Nephron progenitor cell (in vitro differentiated cells): ENCODE measurements around the gene CAMK1D.
"Not testable (repeated sequence)": the region's sequence is repeated elsewhere in the genome, so short reads cannot be mapped to it uniquely, and the experiment has no call there.

ENCODE experiments used
- DNase-seq: peaks from one replicate; pipeline ENCODE4 v3.0.0; 2021
- H3K27ac Mint-ChIP-seq: 2 replicates; pipeline ENCODE4 v1.8.0; 2021; ENCODE audit warnings: mild to moderate bottlenecking, moderate library complexity, mixed read lengths
- H3K27me3 Mint-ChIP-seq: 2 replicates; pipeline ENCODE4 v1.8.0; 2021; ENCODE audit warnings: mild to moderate bottlenecking, low read depth, mixed read lengths; ENCODE audit not compliant: poor library complexity
- H3K36me3 Mint-ChIP-seq: 2 replicates; pipeline ENCODE4 v1.8.0; 2021; ENCODE audit warnings: low read depth, mixed read lengths
- H3K4me1 Mint-ChIP-seq: 2 replicates; pipeline ENCODE4 v1.8.0; 2021; ENCODE audit warnings: mixed read lengths
- H3K4me3 Mint-ChIP-seq: 2 replicates; pipeline ENCODE4 v1.8.0; 2021; ENCODE audit warnings: mild to moderate bottlenecking, moderate library complexity, mixed read lengths
- H3K9me3 Mint-ChIP-seq: 2 replicates; pipeline ENCODE4 v1.8.0; 2021; ENCODE audit warnings: mild to moderate bottlenecking, moderate library complexity, mixed read lengths
- CTCF ChIP-seq: fragments of 200-600 bp; sonication (generic); IDR thresholded peaks from 2 replicates; pipeline ENCODE4 v1.5.0; 2021; ENCODE audit warnings: antibody characterized with exemption

CAMK1D gene

GRCh38 chr10:12862459-12862858 is 513.1 kb downstream of the CAMK1D start:
- no peak for DNase-seq
- H3K36me3 Mint-ChIP-seq: no peaks in the 10 kb centered on the region
- TF ChIP-seq CTCF: no peak
- peaks cover 44% of the 10 kb centered on the region for H3K9me3 Mint-ChIP-seq
- H3K27ac Mint-ChIP-seq: no peak overlapping the region
- H3K4me1 Mint-ChIP-seq: no peaks in the 10 kb centered on the region
- no peak overlapping the region for H3K4me3 Mint-ChIP-seq
- peaks cover 19% of the 10 kb centered on the region for H3K27me3 Mint-ChIP-seq

GRCh38 chr10:12865515-12865914 is 516.2 kb downstream of the CAMK1D start:
- not testable (repeated sequence) for DNase-seq, H3K27ac Mint-ChIP-seq, H3K4me1 Mint-ChIP-seq, H3K27me3 Mint-ChIP-seq, H3K36me3 Mint-ChIP-seq, H3K4me3 Mint-ChIP-seq
- H3K9me3 Mint-ChIP-seq: peaks cover 21% of the 10 kb centered on the region

DNA sequence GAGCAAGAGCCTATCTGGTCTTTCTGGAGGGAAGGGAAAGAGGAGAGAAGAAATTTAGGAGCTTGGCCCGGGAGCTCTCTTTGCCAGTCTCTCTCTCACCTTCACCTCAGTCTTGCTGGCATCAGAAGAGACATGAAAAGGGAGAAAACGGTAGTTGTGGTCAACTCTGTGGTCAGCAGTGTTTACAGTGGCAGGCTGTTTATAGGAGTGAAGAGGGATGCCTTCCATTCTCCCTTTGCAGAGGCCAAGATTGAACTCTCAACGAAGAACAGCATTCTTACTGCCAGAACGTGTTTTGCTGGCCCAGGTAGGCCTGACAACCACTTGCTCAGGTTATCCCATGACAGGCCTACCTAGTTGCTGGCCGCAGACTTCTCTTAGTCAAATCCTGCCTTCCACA is 518.9 kb downstream of the CAMK1D start:
- DNase-seq: no peak
- no peak for TF ChIP-seq CTCF
- Mint-ChIP-seq H3K36me3 (no peaks in the 10 kb centered on the region), H3K27me3 (peaks cover 6% of the 10 kb centered on the region), H3K9me3 (peaks cover 4% of the 10 kb centered on the region), H3K27ac (no peak overlapping the region), H3K4me3 (no peak overlapping the region), H3K4me1 (peaks cover 26% of the 10 kb centered on the region)

- no peak overlapping the region for H3K4me3 Mint-ChIP-seq
- H3K27me3 Mint-ChIP-seq: peaks cover 3% of the 10 kb centered on the region
- DNase-seq: no peak
These were observed 520.1 kb downstream of the CAMK1D start for GRCh38 chr10:12869427-12869826.

GRCh38 chr10:12872577-12872976 is 523.2 kb downstream of the CAMK1D start:
- H3K36me3 Mint-ChIP-seq: no peaks in the 10 kb centered on the region
- no peak for TF ChIP-seq CTCF
- H3K4me3 Mint-ChIP-seq: no peak overlapping the region
- peak overlapping the region; percentile 94 for H3K27ac Mint-ChIP-seq
- DNase-seq: peak; percentile 12
- no peaks in the 10 kb centered on the region for H3K9me3 Mint-ChIP-seq
- peaks cover 41% of the 10 kb centered on the region for H3K4me1 Mint-ChIP-seq
- peaks cover 8% of the 10 kb centered on the region for H3K27me3 Mint-ChIP-seq

More at GRCh38 chr10:12869427-12869826, 520.1 kb downstream of the CAMK1D start:
- peaks cover 4% of the 10 kb centered on the region for H3K9me3 Mint-ChIP-seq
- no peaks in the 10 kb centered on the region for H3K36me3 Mint-ChIP-seq
- peaks cover 33% of the 10 kb centered on the region for H3K4me1 Mint-ChIP-seq
- H3K27ac Mint-ChIP-seq: no peak overlapping the region
- no peak for TF ChIP-seq CTCF

- Mint-ChIP-seq H3K27ac (peak overlapping the region; percentile 94), H3K27me3 (peaks cover 12% of the 10 kb centered on the region), H3K9me3 (no peaks in the 10 kb centered on the region), H3K4me3 (peak overlapping the region; percentile 8), H3K36me3 (no peaks in the 10 kb centered on the region), H3K4me1 (peaks cover 41% of the 10 kb centered on the region)
- TF ChIP-seq CTCF: no peak
- no peak for DNase-seq
These were observed 523.8 kb downstream of the CAMK1D start for GRCh38 chr10:12873172-12873571.
